GM12878 (cell line): ENCODE measurements around the gene YTHDC1. TPM values are rescaled to one million over a fixed set of nuclear protein-coding genes. Genes with fewer than 3 reads are reported as not detected.

Experiments used
- ATAC-seq: fragments of 200-7000 bp; cut with Tn5 transposase; 3 replicates; pipeline ENCODE4 v1.9.1; 2020; ENCODE audit warnings: mild to moderate bottlenecking, moderate library complexity
- BruUV-seq: library from RNA; stranded (reverse); fragments of 400-500 nt; replicated peaks from 2 replicates; lab custom pipeline; 2021; lab: Mats Ljungman, UMichigan
- CTCF ChIA-PET: fragments of 300-600 bp; sonication (Branson Sonifier 250); formaldehyde crosslinking; extraction: SDS; loops from one replicate; lab custom pipeline; 2021; ENCODE audit warnings: inconsistent platforms; lab: Yijun Ruan, JAX
- POLR2A ChIA-PET: fragments of 350-600 bp; formaldehyde crosslinking; extraction: SDS; loops from one replicate; lab custom pipeline; 2021; ENCODE audit warnings: inconsistent platforms; lab: Charles Lee
- RAD21 ChIA-PET: fragments of 300-600 bp; sonication (Branson Sonifier 250); formaldehyde crosslinking; loops from one replicate; lab custom pipeline; 2023; ENCODE audit warnings: antibody characterized with exemption; ENCODE audit not compliant: unreplicated experiment; lab: Charles Lee
- SMC1A ChIA-PET: fragments of 300-600 bp; sonication (Branson Sonifier 250); formaldehyde crosslinking; loops from one replicate; lab custom pipeline; 2023; ENCODE audit not compliant: unreplicated experiment, uncharacterized antibody; lab: Charles Lee
- DNase-seq: peaks from one replicate; pipeline ENCODE4 v3.0.0-alpha.2; 2011; ENCODE audit warnings: low read depth, low spot score
- FAIRE-seq: peaks from 3 replicates; lab custom pipeline; 2011; peaks lifted over from hg19 to GRCh38; lab: Jason Lieb, UNC
- H2AFZ ChIP-seq: 2 replicates; pipeline ENCODE4 v1.6.0; 2011; ENCODE audit warnings: low read depth, low read length, control low read depth; ENCODE audit not compliant: control insufficient read depth
- H3K27ac ChIP-seq: 2 replicates; pipeline ENCODE4 v1.5.1; 2011; ENCODE audit warnings: control low read depth; ENCODE audit not compliant: control insufficient read depth, insufficient read depth
- H3K27me3 ChIP-seq, 2 experiments: replicated peaks in 1 of 2; 2 replicates each; pipeline versions ENCODE4 v1.6.0 to v1.6.1; 2011; ENCODE audit warnings: low read length in 1 of 2; ENCODE audit not compliant: control insufficient read depth in 2 of 2, insufficient read depth in 2 of 2
- H3K36me3 ChIP-seq, 2 experiments: 2 replicates each; pipeline ENCODE4 v1.5.1; 2011; ENCODE audit warnings: low read length in 1 of 2; ENCODE audit not compliant: control insufficient read depth in 2 of 2, insufficient read depth in 2 of 2
- H3K4me1 ChIP-seq: 2 replicates; pipeline ENCODE4 v1.6.1; 2011; ENCODE audit warnings: mild to moderate bottlenecking, low read length, moderate library complexity, mixed read lengths; ENCODE audit not compliant: control insufficient read depth, insufficient read depth
- H3K4me2 ChIP-seq: 2 replicates; pipeline ENCODE4 v1.6.0; 2011; ENCODE audit warnings: control low read depth; ENCODE audit not compliant: control insufficient read depth, insufficient read depth
- H3K4me3 ChIP-seq: fragments of 200-600 bp; sonication (generic); 2 replicates; pipeline ENCODE4 v1.5.1; 2016
- H3K79me2 ChIP-seq: 2 replicates; pipeline ENCODE4 v1.6.0; 2011; ENCODE audit warnings: low read length; ENCODE audit not compliant: control insufficient read depth, insufficient read depth
- H3K9ac ChIP-seq: 2 replicates; pipeline ENCODE4 v1.8.0; 2011; ENCODE audit warnings: low read length, control low read depth, mixed read lengths; ENCODE audit not compliant: control insufficient read depth, insufficient read depth
- H3K9me3 ChIP-seq: replicated peaks from 3 replicates; pipeline ENCODE4 v1.5.1; 2011; ENCODE audit warnings: mild to moderate bottlenecking, low read length; ENCODE audit not compliant: control insufficient read depth, insufficient read depth
- H4K20me1 ChIP-seq: 2 replicates; pipeline ENCODE4 v1.6.0; 2011; ENCODE audit not compliant: control insufficient read depth, insufficient read depth
- ASH2L ChIP-seq: fragments of 300-600, 200-600 bp; sonication (generic); IDR thresholded peaks from 2 replicates; pipeline ENCODE4 v1.6.1; 2017; ENCODE audit warnings: low read depth, mild to moderate bottlenecking, borderline replicate concordance
- BCLAF1 ChIP-seq: fragments of 450-650 bp; IDR thresholded peaks from 2 replicates; pipeline ENCODE4 v1.6.1; 2017; ENCODE audit warnings: antibody characterized with exemption, mild to moderate bottlenecking, moderate library complexity
- BMI1 ChIP-seq: fragments of 450-650 bp; IDR thresholded peaks from 2 replicates; pipeline ENCODE4 v1.6.1; 2016; ENCODE audit warnings: mild to moderate bottlenecking, moderate library complexity, borderline replicate concordance
- CBFB ChIP-seq: IDR thresholded peaks from 2 replicates; pipeline ENCODE4 v1.6.1; 2016; ENCODE audit warnings: antibody characterized with exemption, low read depth
- ESRRA ChIP-seq: IDR thresholded peaks from 2 replicates; pipeline ENCODE4 v1.6.1; 2012; ENCODE audit warnings: mild to moderate bottlenecking, low read length, improper control_type of control experiment
- FOS ChIP-seq: IDR thresholded peaks from 3 replicates; pipeline ENCODE4 v1.6.1; 2011; ENCODE audit warnings: borderline replicate concordance; ENCODE audit not compliant: insufficient read length; ENCODE audit errors: extremely low read depth
- FOXK2 ChIP-seq: fragments of 450-650 bp; IDR thresholded peaks from 2 replicates; pipeline ENCODE4 v1.6.1; 2017; ENCODE audit warnings: mild to moderate bottlenecking, moderate library complexity
- GATAD2B ChIP-seq: fragments of 450-650 bp; conservative IDR thresholded peaks from 2 replicates; pipeline ENCODE4 v1.6.1; 2017; ENCODE audit warnings: low read depth, mild to moderate bottlenecking, moderate library complexity
- IKZF2 ChIP-seq, 2 experiments: fragments of 450-650 bp; IDR thresholded peaks; 2 replicates each; pipeline ENCODE4 v1.6.1; 2017; ENCODE audit warnings: mild to moderate bottlenecking in 2 of 2, moderate library complexity in 2 of 2
- NFXL1 ChIP-seq: fragments of 450-650 bp; IDR thresholded peaks from 2 replicates; pipeline ENCODE4 v1.6.1; 2017; ENCODE audit warnings: antibody characterized with exemption, mild to moderate bottlenecking, borderline replicate concordance
- NFYB ChIP-seq: IDR thresholded peaks from 2 replicates; pipeline ENCODE4 v1.6.1; 2011; ENCODE audit warnings: low read depth, mild to moderate bottlenecking, low read length, improper control_type of control experiment, moderate library complexity; ENCODE audit not compliant: insufficient read depth
- NR2C2 ChIP-seq: IDR thresholded peaks from 2 replicates; pipeline ENCODE4 v1.6.1; 2011; ENCODE audit warnings: borderline replicate concordance, low read depth; ENCODE audit not compliant: control insufficient read depth, insufficient read length
- RAD21 ChIP-seq: IDR thresholded peaks from 2 replicates; pipeline ENCODE4 v1.6.1; 2011; ENCODE audit warnings: mild to moderate bottlenecking, low read depth, low read length, moderate library complexity; ENCODE audit not compliant: insufficient read depth
- RELB ChIP-seq: fragments of 450-650 bp; IDR thresholded peaks from 2 replicates; pipeline ENCODE4 v1.6.1; 2017; ENCODE audit warnings: low read depth, mild to moderate bottlenecking, moderate library complexity
- TCF12 ChIP-seq: IDR thresholded peaks from 2 replicates; pipeline ENCODE4 v1.6.1; 2011; ENCODE audit warnings: low read depth, mild to moderate bottlenecking, low read length
- WRNIP1 ChIP-seq: IDR thresholded peaks from 2 replicates; pipeline ENCODE4 v1.6.1; 2011; ENCODE audit warnings: low read depth, low read length, improper control_type of control experiment, borderline replicate concordance
- ZNF687 ChIP-seq: fragments of 450-650 bp; IDR thresholded peaks from 2 replicates; pipeline ENCODE4 v1.6.1; 2017; ENCODE audit warnings: mild to moderate bottlenecking, moderate library complexity
- ZZZ3 ChIP-seq: IDR thresholded peaks from 2 replicates; pipeline ENCODE4 v1.6.1; 2011; ENCODE audit warnings: low read depth; ENCODE audit not compliant: control insufficient read depth, insufficient read length
- WGBS: methylation state at CpG from one replicate; pipeline ENCODE4 v1.1.6; 2016; ENCODE audit warnings: low lambda C conversion rate; ENCODE audit not compliant: insufficient replicate concordance, insufficient coverage; ENCODE audit errors: missing lambda C conversion rate; 5-methylcytosine and 5-hydroxymethylcytosine counted together
- in situ Hi-C: fragments of 300-500 bp; cut with MboI; formaldehyde crosslinking; loops from 9 replicates; pipeline ENCODE4 v1.14.3; 2018; ENCODE audit warnings: mixed read lengths
- intact Hi-C: fragments of 100-400 bp; cut with micrococcal nuclease; formaldehyde crosslinking; loops from one replicate; pipeline ENCODE4 v1.14.2; 2022; ENCODE audit not compliant: unreplicated experiment
- polyA plus RNA-seq, 11 experiments: library from polyadenylated mRNA; depleted of rRNA in 4 of 11; unstranded in 6 of 11; stranded (reverse) in 5 of 11; fragments of >200 nt; fragmentation: Nextera tagmentation in 4 of 11; fragmentation: Illumina TruSeq in 1 of 11; extraction: Ambion mirVana in 4 of 11; extraction: Trizol in 1 of 11; gene quantifications; 1 replicate in 1 of 11; 2 replicates in 10 of 11; pipeline versions ENCODE4 v1.2.1 to v1.2.3, GENCODE V29; 2011 to 2016; ENCODE audit warnings: inconsistent platforms in 2 of 11, missing spikeins in 2 of 11, low read depth in 1 of 11
- total RNA-seq, 4 experiments: library from RNA; depleted of rRNA in 3 of 4; stranded (reverse); fragments of >200 nt in 3 of 4; fragmentation: Illumina TruSeq in 1 of 4; extraction: Trizol in 1 of 4; gene quantifications; 2 replicates each; pipeline versions ENCODE4 v1.2.1 to v1.2.3, GENCODE V29; 2013 to 2021

YTHDC1 gene
- total and polyA plus RNA-seq, 10 of the 15 experiments (the other 5 are each of a cell fraction or from before 2014, with no cell fraction given), result 18.7 to 83.2 (median 47.5) TPM

- no peaks in the 10 kb centered on the region for H3K4me1 ChIP-seq
- RAD21 ChIA-PET, result no interaction called here
- TF ChIP-seq RELB, result no peak
- TF ChIP-seq ZZZ3, result no peak
- TF ChIP-seq FOXK2, result no peak
- no peak for TF ChIP-seq ZNF687
- TF ChIP-seq ESRRA, result no peak
- TF ChIP-seq WRNIP1, result no peak
- TF ChIP-seq GATAD2B, result no peak
- no peak for TF ChIP-seq CBFB
- TF ChIP-seq NFYB, result no peak
- no peak for TF ChIP-seq IKZF2 (IDR thresholded peaks at IDR 0.05)
- no peak for TF ChIP-seq BCLAF1
- no peak for TF ChIP-seq ASH2L
- no peak for TF ChIP-seq FOS
- TF ChIP-seq RAD21, result no peak
- no peak for TF ChIP-seq NFXL1
- no peak for TF ChIP-seq TCF12
- no peak for TF ChIP-seq BMI1
- TF ChIP-seq NR2C2, result no peak
These were observed 66.8 kb downstream of the YTHDC1 start for GRCh38 chr4:68283095-68283494.

More at GRCh38 chr4:68283095-68283494, 66.8 kb downstream of the YTHDC1 start:
- no peak for DNase-seq
- H4K20me1 ChIP-seq, result no peaks in the 10 kb centered on the region
- ChIA-PET SMC1A (no interaction called here), CTCF (no interaction called here), POLR2A (no interaction called here)
- H3K27me3 ChIP-seq, result no peaks in the 10 kb centered on the region
- H3K9ac ChIP-seq, result no peak overlapping the region
- no peaks in the 10 kb centered on the region for H3K79me2 ChIP-seq
- no peaks in the 10 kb centered on the region for H3K36me3 ChIP-seq
- intact Hi-C loops, result no loop called here
- no peak for FAIRE-seq
- no peak overlapping the region for H2AFZ ChIP-seq
- no peaks in the 10 kb centered on the region for H3K9me3 ChIP-seq
- no peak overlapping the region for H3K4me2 ChIP-seq
- no peak overlapping the region for H3K27ac ChIP-seq
- no TSS peak for BruUV-seq
- ATAC-seq, result no peak
- 46% methylated on average over 2 of the region's 2 CpGs for WGBS
- no peak overlapping the region for H3K4me3 ChIP-seq
- in situ Hi-C loops, result no loop called here
